Measurements from ENCODE around the gene MET. TPM values are rescaled to one million over a fixed set of nuclear protein-coding genes. Genes with fewer than 3 reads are reported as not detected.

The MET gene
- total and polyA plus RNA-seq, 2 donors (not counting 3 experiments of a cell fraction or from before 2014, with no cell fraction given): 21.1 to 44.5 TPM

GRCh38 chr7:116792813-116793212 lies 120.8 kb downstream of the MET start:
- no peak overlapping the region for H3K4me2 ChIP-seq (ENCODE audit: insufficient read depth, low read length)
- H3K36me3 ChIP-seq (ENCODE audit: control insufficient read depth in 2 of 2, extremely low read depth in 1 of 2, insufficient read depth in 2 of 2, low read length in 2 of 2): no peaks in the 10 kb centered on the region
- intact Hi-C loops (cut with micrococcal nuclease) (no loop called here), dilution Hi-C loops (cut with MboI; ENCODE audit: extremely low pct_ligation_motif_present, low sequenced_read_pairs) (no loop called here)
- H4K20me1 ChIP-seq (replicated peaks; ENCODE audit: control insufficient read depth, extremely low read depth, insufficient read depth, low read length): no peaks in the 10 kb centered on the region
- H3K4me3 ChIP-seq (replicated peaks in 1 of 3; ENCODE audit: insufficient read depth in 1 of 3, low read depth in 1 of 3, low read length in 3 of 3): no peak overlapping the region
- no peak for DNase-seq (ENCODE audit: low read depth, low spot score)
- FAIRE-seq: no peak
- no peak overlapping the region for H3K9ac ChIP-seq (replicated peaks; ENCODE audit: extremely low read depth, insufficient read depth, low read length)
- ChIA-PET CTCF (interaction anchor here (1.0 kb wide), 1 partner anchor 121 kb away, joined by 3 read pairs; the partner anchor contains the start of gene MET), POLR2A (no interaction called here)
- no peak for TF ChIP-seq MYC (IDR thresholded peaks at IDR 0.05; ENCODE audit: low read depth, low read length)
- TF ChIP-seq FOS (IDR thresholded peaks at IDR 0.05; ENCODE audit: borderline replicate concordance, insufficient read depth, low read length): no peak
- TF ChIP-seq CTCF (IDR thresholded peaks at IDR 0.05; ENCODE audit: extremely low read depth in 1 of 2, insufficient read depth in 1 of 2, low read depth in 1 of 2, low read length in 2 of 2): no peak
- TF ChIP-seq GATA2 (IDR thresholded peaks at IDR 0.05; ENCODE audit: insufficient read depth, insufficient read length, low read depth, low read length): no peak
- TF ChIP-seq POLR2AphosphoS5 (IDR thresholded peaks at IDR 0.05; ENCODE audit: insufficient read depth, low read depth, low read length): no peak
- TF ChIP-seq MAX (IDR thresholded peaks at IDR 0.05; ENCODE audit: insufficient read depth, insufficient read length): no peak
- no peak for TF ChIP-seq POLR2A (IDR thresholded peaks at IDR 0.05; ENCODE audit: low read depth, low read length)
- TF ChIP-seq EZH2 (IDR thresholded peaks at IDR 0.05; ENCODE audit: borderline replicate concordance, low read depth, low read length, severe bottlenecking): no peak
- TF ChIP-seq JUN (IDR thresholded peaks at IDR 0.05; ENCODE audit: borderline replicate concordance, insufficient read depth, insufficient read length, low read depth): no peak
- H3K9me3 ChIP-seq (replicated peaks; ENCODE audit: control insufficient read depth, insufficient read depth, low read length): no peaks in the 10 kb centered on the region
- no peaks in the 10 kb centered on the region for H3K27me3 ChIP-seq (ENCODE audit: control insufficient read depth in 2 of 2, insufficient read depth in 2 of 2, low read length in 2 of 2)
- no peak overlapping the region for H2AFZ ChIP-seq (ENCODE audit: low read depth, low read length)
- no TSS peak for BruUV-seq (replicated peaks)
- H3K4me1 ChIP-seq (ENCODE audit: control insufficient read depth, extremely low read depth, insufficient read depth, low read length): peaks cover 7% of the 10 kb centered on the region
- no peak overlapping the region for H3K27ac ChIP-seq (ENCODE audit: insufficient read depth, low read depth, low read length)
- no peaks in the 10 kb centered on the region for H3K9me1 ChIP-seq (replicated peaks; ENCODE audit: control insufficient read depth, extremely low read depth, insufficient read depth, low read length)
- no peaks in the 10 kb centered on the region for H3K79me2 ChIP-seq (ENCODE audit: control insufficient read depth, insufficient read depth, low read length)

All from endothelial cell of umbilical vein (primary cell).